Activated T-cell treated with anti-CD3 and anti-CD28 coated beads, Interleukin-2, amount 50 U/mL, for 72 hours (primary cell): Measurements from ENCODE around the gene PCSK2. TPM values are rescaled to one million over a fixed set of nuclear protein-coding genes. Genes with fewer than 3 reads are reported as not detected.

Experiments used
- ATAC-seq, 2 donors: fragments of 150-1000 bp; cut with Tn5 transposase; replicated peaks in 1 of 2; 2 replicates each; pipeline ENCODE4 v1.10.0; 2021; ENCODE audit warnings: moderate library complexity in 2 of 2, mild to moderate bottlenecking in 1 of 2
- DNase-seq, 2 donors: peaks; one replicate each; pipeline ENCODE4 v3.0.0; 2021 to 2022; ENCODE audit warnings: mixed read lengths in 1 of 2
- H3K27ac Mint-ChIP-seq: one replicate; pipeline ENCODE4 v1.8.0; 2022; ENCODE audit warnings: mild to moderate bottlenecking, moderate library complexity, mixed read lengths
- H3K27me3 Mint-ChIP-seq: one replicate; pipeline ENCODE4 v1.8.0; 2022; ENCODE audit warnings: low read depth, mixed read lengths
- H3K36me3 Mint-ChIP-seq, 2 donors: one replicate each; pipeline ENCODE4 v1.8.0; 2022; ENCODE audit warnings: mixed read lengths in 2 of 2, mild to moderate bottlenecking in 1 of 2; ENCODE audit not compliant: insufficient read depth in 2 of 2
- H3K4me1 Mint-ChIP-seq: one replicate; pipeline ENCODE4 v1.8.0; 2022; ENCODE audit warnings: low read depth, mixed read lengths
- H3K4me3 Mint-ChIP-seq, 2 donors: one replicate each; pipeline ENCODE4 v1.8.0; 2022; ENCODE audit warnings: mild to moderate bottlenecking in 2 of 2, mixed read lengths in 2 of 2, moderate library complexity in 2 of 2
- H3K9me3 Mint-ChIP-seq, 2 donors: one replicate each; pipeline ENCODE4 v1.8.0; 2022; ENCODE audit warnings: mixed read lengths in 2 of 2
- total RNA-seq, 2 donors: library from RNA; stranded (reverse); gene quantifications; one replicate each; pipeline ENCODE4 v1.2.3, GENCODE V29; 2022

Gene PCSK2
- total RNA-seq, 2 donors from 2014 or later, result not detected

- Mint-ChIP-seq H3K27me3 (no peaks in the 10 kb centered on the region), H3K4me3 (no peak overlapping the region), H3K4me1 (no peaks in the 10 kb centered on the region), H3K27ac (no peak overlapping the region), H3K36me3 (no peaks in the 10 kb centered on the region), H3K9me3 (no peaks in the 10 kb centered on the region)
- no peak for ATAC-seq
- DNase-seq, result no peak
These were observed 244.9 kb downstream of the PCSK2 start for GRCh38 chr20:17471606-17472187.

GRCh38 chr20:17473659-17474058 is 246.8 kb downstream of the PCSK2 start:
- H3K27ac Mint-ChIP-seq, result no peak overlapping the region
- H3K36me3 Mint-ChIP-seq, result no peaks in the 10 kb centered on the region
- no peak overlapping the region for H3K4me3 Mint-ChIP-seq
- H3K9me3 Mint-ChIP-seq, result no peaks in the 10 kb centered on the region
- no peaks in the 10 kb centered on the region for H3K4me1 Mint-ChIP-seq
- H3K27me3 Mint-ChIP-seq, result no peaks in the 10 kb centered on the region
- no peak for DNase-seq
- ATAC-seq, result no peak

- no peak overlapping the region for H3K27ac Mint-ChIP-seq
- ATAC-seq (no peak), DNase-seq (no peak)
- no peaks in the 10 kb centered on the region for H3K9me3 Mint-ChIP-seq
- no peaks in the 10 kb centered on the region for H3K27me3 Mint-ChIP-seq
- no peaks in the 10 kb centered on the region for H3K36me3 Mint-ChIP-seq
- H3K4me1 Mint-ChIP-seq, result no peaks in the 10 kb centered on the region
- no peak overlapping the region for H3K4me3 Mint-ChIP-seq
These were observed 252.3 kb downstream of the PCSK2 start for GRCh38 chr20:17479063-17479657.

GRCh38 chr20:17480696-17481095 is 253.9 kb downstream of the PCSK2 start:
- Mint-ChIP-seq H3K27me3 (no peaks in the 10 kb centered on the region), H3K9me3 (no peaks in the 10 kb centered on the region), H3K4me3 (no peak overlapping the region), H3K27ac (no peak overlapping the region), H3K36me3 (no peaks in the 10 kb centered on the region), H3K4me1 (no peaks in the 10 kb centered on the region)
- no peak for ATAC-seq
- DNase-seq, result no peak

- H3K4me3 Mint-ChIP-seq, result no peak overlapping the region
- DNase-seq, result no peak
- H3K36me3 Mint-ChIP-seq, result no peaks in the 10 kb centered on the region
- ATAC-seq, result no peak
- H3K9me3 Mint-ChIP-seq, result no peaks in the 10 kb centered on the region
- H3K4me1 Mint-ChIP-seq, result no peaks in the 10 kb centered on the region
- H3K27ac Mint-ChIP-seq, result no peak overlapping the region
- peaks cover 7% of the 10 kb centered on the region for H3K27me3 Mint-ChIP-seq
These were observed 254.8 kb downstream of the PCSK2 start for GRCh38 chr20:17481661-17482060.

GRCh38 chr20:17482536-17482935 is 255.7 kb downstream of the PCSK2 start:
- no peak for DNase-seq
- ATAC-seq, result no peak
- Mint-ChIP-seq H3K4me1 (no peaks in the 10 kb centered on the region), H3K27me3 (peaks cover 7% of the 10 kb centered on the region), H3K36me3 (no peaks in the 10 kb centered on the region), H3K9me3 (no peaks in the 10 kb centered on the region), H3K4me3 (no peak overlapping the region), H3K27ac (no peak overlapping the region)

GRCh38 chr20:17485017-17485416 is 258.2 kb downstream of the PCSK2 start:
- Mint-ChIP-seq H3K4me1 (no peaks in the 10 kb centered on the region), H3K27me3 (peaks cover 7% of the 10 kb centered on the region), H3K9me3 (no peaks in the 10 kb centered on the region), H3K4me3 (no peak overlapping the region), H3K27ac (no peak overlapping the region), H3K36me3 (no peaks in the 10 kb centered on the region)
- DNase-seq (no peak), ATAC-seq (no peak)

GRCh38 chr20:17488916-17489600 is 262.2 kb downstream of the PCSK2 start:
- no peak for DNase-seq
- H3K4me1 Mint-ChIP-seq, result no peaks in the 10 kb centered on the region
- ATAC-seq, result no peak
- no peak overlapping the region for H3K4me3 Mint-ChIP-seq
- peaks cover 7% of the 10 kb centered on the region for H3K27me3 Mint-ChIP-seq
- H3K9me3 Mint-ChIP-seq, result no peaks in the 10 kb centered on the region
- no peaks in the 10 kb centered on the region for H3K36me3 Mint-ChIP-seq
- no peak overlapping the region for H3K27ac Mint-ChIP-seq

GRCh38 chr20:17490501-17490900 is 263.7 kb downstream of the PCSK2 start:
- no peak overlapping the region for H3K4me3 Mint-ChIP-seq

GRCh38 chr20:17491041-17491440 is 264.2 kb downstream of the PCSK2 start:
- DNase-seq, result no peak
- no peaks in the 10 kb centered on the region for H3K36me3 Mint-ChIP-seq
- H3K4me3 Mint-ChIP-seq, result no peak overlapping the region
- ATAC-seq, result no peak
- peaks cover 3% of the 10 kb centered on the region for H3K27me3 Mint-ChIP-seq
- H3K27ac Mint-ChIP-seq, result no peak overlapping the region
- no peaks in the 10 kb centered on the region for H3K9me3 Mint-ChIP-seq
- no peaks in the 10 kb centered on the region for H3K4me1 Mint-ChIP-seq

More at GRCh38 chr20:17490501-17490900, 263.7 kb downstream of the PCSK2 start:
- Mint-ChIP-seq H3K9me3 (no peaks in the 10 kb centered on the region), H3K36me3 (no peaks in the 10 kb centered on the region), H3K4me1 (no peaks in the 10 kb centered on the region), H3K27ac (no peak overlapping the region), H3K27me3 (peaks cover 7% of the 10 kb centered on the region)
- DNase-seq, result no peak
- no peak for ATAC-seq

GRCh38 chr20:17491488-17491887 is 264.6 kb downstream of the PCSK2 start:
- Mint-ChIP-seq H3K27ac (no peak overlapping the region), H3K4me3 (no peak overlapping the region), H3K4me1 (no peaks in the 10 kb centered on the region), H3K36me3 (no peaks in the 10 kb centered on the region), H3K9me3 (no peaks in the 10 kb centered on the region), H3K27me3 (no peaks in the 10 kb centered on the region)
- DNase-seq, result no peak
- no peak for ATAC-seq

GRCh38 chr20:17493173-17493572 is 266.3 kb downstream of the PCSK2 start:
- Mint-ChIP-seq H3K4me3 (no peak overlapping the region), H3K4me1 (no peaks in the 10 kb centered on the region), H3K9me3 (no peaks in the 10 kb centered on the region), H3K36me3 (no peaks in the 10 kb centered on the region), H3K27me3 (no peaks in the 10 kb centered on the region), H3K27ac (no peak overlapping the region)
- DNase-seq (no peak), ATAC-seq (no peak)

- H3K27me3 Mint-ChIP-seq, result no peaks in the 10 kb centered on the region
- no peak overlapping the region for H3K4me3 Mint-ChIP-seq
- ATAC-seq, result no peak
- H3K27ac Mint-ChIP-seq, result no peak overlapping the region
- no peaks in the 10 kb centered on the region for H3K4me1 Mint-ChIP-seq
- no peak for DNase-seq
- no peaks in the 10 kb centered on the region for H3K9me3 Mint-ChIP-seq
- H3K36me3 Mint-ChIP-seq, result no peaks in the 10 kb centered on the region
These were observed 267.4 kb downstream of the PCSK2 start for GRCh38 chr20:17494201-17494600.

GRCh38 chr20:17495826-17496225 is 269.0 kb downstream of the PCSK2 start:
- H3K36me3 Mint-ChIP-seq, result no peaks in the 10 kb centered on the region
- no peaks in the 10 kb centered on the region for H3K9me3 Mint-ChIP-seq
- ATAC-seq (no peak), DNase-seq (no peak)
- no peak overlapping the region for H3K4me3 Mint-ChIP-seq
- no peak overlapping the region for H3K27ac Mint-ChIP-seq
- no peaks in the 10 kb centered on the region for H3K27me3 Mint-ChIP-seq
- no peaks in the 10 kb centered on the region for H3K4me1 Mint-ChIP-seq
